ENCODE measurements around the gene CYP2U1.

The CYP2U1 gene

GRCh38 chr4:107930821-107931774, at the start of gene CYP2U1:
TSS of gene CYP2U1 (plus strand) at chr4:107931549. CDS start at chr4:107931644, 95 bp downstream.
- no peak for TF ChIP-seq CTCF (IDR thresholded peaks at IDR 0.05; ENCODE audit: extremely low read depth, insufficient read depth, missing control alignments)
- DNase-seq (ENCODE audit: low spot score) = peak; percentile 91
- in situ Hi-C loops (cut with MboI; ENCODE audit: low pct_unique_long_range_greater_than_20kb, low sequenced_read_pairs, unreplicated experiment) = no loop called here

GRCh38 chr4:107885865-107886264, 45.5 kb upstream of the CYP2U1 start:
- TF ChIP-seq CTCF (IDR thresholded peaks at IDR 0.05; ENCODE audit: extremely low read depth, insufficient read depth, missing control alignments) = no peak
- in situ Hi-C loops (cut with MboI; ENCODE audit: low pct_unique_long_range_greater_than_20kb, low sequenced_read_pairs, unreplicated experiment) = no loop called here
- DNase-seq (ENCODE audit: low spot score) = no peak

- DNase-seq (ENCODE audit: low spot score) = no peak
- in situ Hi-C loops (cut with MboI; ENCODE audit: low pct_unique_long_range_greater_than_20kb, low sequenced_read_pairs, unreplicated experiment) = no loop called here
- TF ChIP-seq CTCF (IDR thresholded peaks at IDR 0.05; ENCODE audit: extremely low read depth, insufficient read depth, missing control alignments) = no peak
Measured at GRCh38 chr4:107888237-107888636, 43.1 kb upstream of the CYP2U1 start.

GRCh38 chr4:107890779-107891178, 40.6 kb upstream of the CYP2U1 start:
- DNase-seq (ENCODE audit: low spot score) = no peak
- no peak for TF ChIP-seq CTCF (IDR thresholded peaks at IDR 0.05; ENCODE audit: extremely low read depth, insufficient read depth, missing control alignments)
- in situ Hi-C loops (cut with MboI; ENCODE audit: low pct_unique_long_range_greater_than_20kb, low sequenced_read_pairs, unreplicated experiment) = no loop called here

- no peak for DNase-seq (ENCODE audit: low spot score)
- in situ Hi-C loops (cut with MboI; ENCODE audit: low pct_unique_long_range_greater_than_20kb, low sequenced_read_pairs, unreplicated experiment) = no loop called here
- TF ChIP-seq CTCF (IDR thresholded peaks at IDR 0.05; ENCODE audit: extremely low read depth, insufficient read depth, missing control alignments) = no peak
Measured at GRCh38 chr4:107891299-107891698, 40.0 kb upstream of the CYP2U1 start.

- no peak for TF ChIP-seq CTCF (IDR thresholded peaks at IDR 0.05; ENCODE audit: extremely low read depth, insufficient read depth, missing control alignments)
- in situ Hi-C loops (cut with MboI; ENCODE audit: low pct_unique_long_range_greater_than_20kb, low sequenced_read_pairs, unreplicated experiment) = no loop called here
- DNase-seq (ENCODE audit: low spot score) = no peak
Measured at GRCh38 chr4:107893171-107894137, 37.9 kb upstream of the CYP2U1 start.

Data from GM13977 (cell line).